Activated CD8-positive, alpha-beta memory T cell treated with anti-CD3 and anti-CD28 coated beads for 1 hour (primary cell): ENCODE measurements around the gene KIAA1755.

ENCODE experiments used
- DNase-seq, 2 donors: peaks; one replicate each; pipeline ENCODE4 v3.0.0-alpha.2; 2020; ENCODE audit warnings: low read depth in 1 of 2; ENCODE audit errors: extremely low read depth in 1 of 2

KIAA1755 gene

GRCh38 chr20:38168791-38169589, 91.5 kb downstream of the KIAA1755 start:
- no peak for DNase-seq

GRCh38 chr20:38167851-38168760, 92.4 kb downstream of the KIAA1755 start:
- no peak for DNase-seq

- DNase-seq, result no peak
Observed at GRCh38 chr20:38167328-38167850, 93.1 kb downstream of the KIAA1755 start.

GRCh38 chr20:38166703-38167233, 93.8 kb downstream of the KIAA1755 start:
- no peak for DNase-seq

- no peak for DNase-seq
Observed at GRCh38 chr20:38165966-38166702, 94.4 kb downstream of the KIAA1755 start.

GRCh38 chr20:38165089-38165965, 95.2 kb downstream of the KIAA1755 start, which contains the start of gene TGM2:
Gene TGM2 (minus strand): TSS chr20:38165270. CDS start chr20:38165198, 72 bp downstream.
- no peak for DNase-seq

- no peak for DNase-seq
Observed at GRCh38 chr20:38164624-38165088, 95.9 kb downstream of the KIAA1755 start.

GRCh38 chr20:38164069-38164468, 96.5 kb downstream of the KIAA1755 start:
- no peak for DNase-seq

GRCh38 chr20:38162878-38163875, 97.4 kb downstream of the KIAA1755 start:
- no peak for DNase-seq

- DNase-seq, result no peak
Observed at GRCh38 chr20:38162149-38162548, 98.4 kb downstream of the KIAA1755 start.

GRCh38 chr20:38161412-38161774, 99.1 kb downstream of the KIAA1755 start:
- no peak for DNase-seq
